SHP77 treated with DMSO at 0.1 percent for 48 hours (cell line): ENCODE data around the gene SYNJ1.
"Not testable (repeated sequence)": the region's sequence is repeated elsewhere in the genome, so short reads cannot be mapped to it uniquely, and the experiment has no call there.

Experiments used
- DNase-seq: peaks from one replicate; lab custom pipeline; 2025; lab: John Stamatoyannopoulos, UW

Gene SYNJ1

DNA sequence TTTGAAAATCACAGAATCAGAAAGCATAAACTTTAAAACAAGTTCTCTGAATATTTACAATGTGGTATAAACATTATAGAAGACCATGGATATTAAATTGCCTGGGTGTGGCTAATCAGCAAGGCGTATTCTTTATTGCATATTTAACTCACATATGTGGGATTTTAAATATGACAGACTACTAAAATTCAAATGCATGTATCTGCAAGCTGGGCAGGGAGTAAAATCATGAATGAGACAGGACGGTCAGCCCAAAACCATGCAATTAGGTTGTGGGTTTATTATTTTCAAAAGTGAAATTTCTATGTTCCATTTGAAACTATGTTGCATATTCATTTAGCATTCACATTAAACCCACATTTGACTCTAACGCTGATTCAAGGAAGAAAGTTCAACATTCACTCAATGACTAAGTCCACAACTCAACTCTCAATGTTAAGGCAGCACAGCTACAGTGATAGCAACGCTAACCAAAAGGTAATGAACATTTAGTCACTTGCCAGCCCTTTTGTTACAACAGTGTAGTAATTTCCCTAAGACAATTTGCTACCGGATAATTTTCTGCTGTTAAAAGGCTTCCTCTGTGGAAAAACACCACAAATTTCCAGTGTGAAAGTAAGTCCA lies 6.3 kb upstream of the SYNJ1 start:
- no peak for DNase-seq

DNA sequence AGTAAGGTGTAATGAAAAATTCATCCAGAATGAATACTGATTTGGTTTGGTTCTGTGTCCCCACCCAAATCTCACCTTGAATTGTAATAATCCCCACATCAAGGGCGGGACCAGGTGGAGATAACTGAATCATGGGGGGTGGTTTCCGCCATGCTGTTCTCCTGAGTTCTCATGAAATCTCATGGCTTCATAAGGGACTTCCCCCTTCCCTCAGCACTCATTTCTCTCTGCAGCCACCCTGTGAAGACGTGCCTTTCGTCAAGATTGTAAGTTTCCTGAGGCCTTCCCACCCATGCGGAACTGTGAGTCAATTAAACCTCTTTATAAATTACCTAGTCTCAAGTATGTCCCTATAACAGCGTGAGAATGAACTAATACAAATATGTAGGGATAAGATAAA lies 5.5 kb upstream of the SYNJ1 start:
- no peak for DNase-seq

DNA sequence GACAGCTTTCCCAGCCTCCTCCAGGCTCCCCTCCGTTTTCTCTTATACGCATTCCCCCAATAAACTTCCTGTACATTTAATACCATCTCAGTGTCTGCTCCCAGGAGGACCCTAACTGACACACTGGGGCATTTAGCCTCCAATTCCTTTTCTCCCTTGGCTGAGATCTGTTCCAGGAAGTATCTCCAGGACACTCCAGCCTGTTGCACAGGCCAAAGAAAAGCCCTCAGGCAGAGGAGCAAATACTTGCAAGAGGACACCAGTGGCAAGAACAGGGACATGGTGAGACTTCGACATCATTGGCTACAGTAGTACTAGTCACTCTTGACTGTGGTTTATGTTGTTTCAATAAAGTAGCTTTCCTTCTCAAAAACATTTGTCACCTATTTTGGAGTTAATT lies 4.7 kb upstream of the SYNJ1 start:
- DNase-seq: no peak

DNA sequence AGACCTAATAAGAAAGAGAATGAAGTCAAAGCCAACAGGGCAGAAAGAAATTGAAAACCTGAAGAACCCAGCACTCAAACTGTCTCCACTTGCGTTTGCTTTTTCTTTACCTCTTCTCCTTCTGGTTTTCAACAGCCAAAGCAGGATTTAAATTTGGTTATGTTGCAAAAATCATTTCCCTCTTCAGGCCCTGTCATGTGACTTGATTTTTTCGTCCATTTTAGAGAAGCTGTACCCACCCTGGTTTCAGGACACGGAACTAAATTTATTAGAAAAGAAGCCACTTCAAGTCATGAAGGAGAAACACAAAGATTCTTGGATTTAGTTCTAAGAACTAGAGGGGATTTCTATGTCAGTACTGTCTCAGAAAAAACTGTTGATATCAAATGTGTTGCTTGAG lies 1.0 kb upstream of the SYNJ1 start:
- DNase-seq: no peak

DNA sequence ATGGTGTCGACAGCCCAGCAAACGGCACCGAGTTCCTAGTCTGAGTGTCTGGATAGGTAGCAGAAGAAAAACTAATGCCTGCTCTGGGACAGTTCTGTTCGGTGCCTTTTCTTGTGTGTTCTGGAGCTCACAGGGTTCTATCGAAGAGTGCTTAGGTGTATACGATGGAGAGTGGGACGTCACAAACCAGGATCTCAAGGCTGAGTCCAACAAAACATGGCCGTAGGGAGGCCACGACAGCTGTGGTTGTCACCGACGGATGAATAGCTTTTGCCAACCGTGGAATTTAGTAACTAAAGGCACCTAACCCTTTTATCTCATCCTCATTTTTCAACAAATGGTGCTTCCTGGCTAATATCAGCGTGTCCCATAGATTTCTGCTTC lies 635 bp upstream of the SYNJ1 start:
- peak; percentile 40 for DNase-seq

DNA sequence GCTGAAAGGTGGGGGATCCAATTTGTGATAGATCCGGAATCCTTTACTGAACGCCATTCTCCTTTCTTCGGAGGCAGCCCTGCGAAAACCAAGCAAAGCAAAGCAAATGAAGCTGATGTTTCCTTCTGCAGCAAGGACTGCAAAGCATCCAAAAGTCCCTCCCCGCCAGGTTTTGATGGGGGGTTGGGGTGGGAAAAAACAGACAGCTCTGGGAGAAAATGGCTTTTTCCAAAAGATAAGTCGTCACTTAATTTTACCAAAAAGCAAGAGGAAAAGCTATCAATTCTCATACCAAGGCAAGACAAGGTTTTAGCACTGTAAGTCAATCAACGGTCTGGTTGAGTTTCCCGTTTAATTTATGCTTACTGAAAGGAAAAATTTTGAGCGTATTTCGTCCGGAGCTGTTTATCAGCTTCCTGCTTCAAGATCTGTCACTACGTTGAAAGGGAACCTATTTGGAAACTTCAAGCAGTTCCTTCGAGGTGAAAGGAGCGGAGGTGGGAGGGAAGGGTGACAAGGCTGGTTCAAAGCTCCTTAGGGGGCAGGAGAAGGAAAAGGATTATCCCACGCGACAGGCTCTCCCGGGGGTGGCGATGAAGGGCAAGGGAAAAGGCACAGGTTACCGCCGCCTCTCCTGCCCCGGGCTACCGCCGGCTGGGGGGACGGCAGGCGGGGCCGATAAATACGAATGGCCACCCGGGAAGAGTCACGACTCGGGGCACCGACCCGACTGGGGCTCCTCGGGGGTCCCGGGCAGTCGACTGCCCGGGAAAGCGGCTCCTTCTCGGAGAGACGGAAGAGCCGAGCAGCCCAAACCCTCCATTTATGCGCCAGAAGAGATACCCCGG lies 750 bp downstream of the SYNJ1 start:
- DNase-seq: no peak

DNA sequence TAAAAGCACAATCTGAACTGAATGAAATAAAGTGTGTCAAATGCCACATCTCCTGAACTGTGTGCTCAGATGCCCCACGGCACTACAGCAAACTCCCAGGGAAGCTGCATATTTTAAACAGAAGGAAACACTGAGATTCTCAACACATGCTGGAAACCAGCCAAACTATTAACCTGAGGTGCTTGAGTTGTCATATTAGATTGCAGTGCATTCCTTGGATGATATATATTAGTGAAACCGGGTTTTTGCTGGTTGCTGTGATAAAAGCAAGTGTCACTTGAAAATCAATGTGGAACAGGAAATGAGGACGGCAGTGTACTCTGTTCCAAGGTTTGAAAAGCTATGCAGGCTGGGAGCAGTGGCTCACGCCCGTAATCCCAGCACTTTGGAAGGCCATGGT lies 8.7 kb downstream of the SYNJ1 start:
- DNase-seq: no peak

DNA sequence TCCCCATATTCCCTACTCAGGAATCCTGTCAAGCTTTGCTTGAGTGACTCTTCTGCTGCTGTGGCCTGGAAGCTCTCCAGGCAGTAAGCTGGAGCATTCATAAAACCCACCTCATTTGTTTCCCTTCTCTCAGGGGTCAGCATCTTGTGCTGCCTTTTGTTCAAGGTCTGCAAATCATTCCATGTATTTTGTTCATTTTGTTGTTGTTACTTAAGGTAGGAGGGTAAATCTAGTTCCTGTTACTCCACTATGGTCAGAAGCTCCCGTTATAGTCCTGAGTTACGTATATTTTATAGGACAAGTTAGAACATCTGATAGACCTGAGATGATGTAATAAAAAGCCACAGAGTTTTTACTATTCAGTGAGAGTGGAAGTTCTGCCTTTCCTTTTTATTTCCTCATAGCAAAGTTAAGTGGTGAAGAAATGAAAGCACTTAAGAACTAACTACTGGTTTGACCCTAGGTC lies 9.9 kb downstream of the SYNJ1 start:
- DNase-seq: no peak

DNA sequence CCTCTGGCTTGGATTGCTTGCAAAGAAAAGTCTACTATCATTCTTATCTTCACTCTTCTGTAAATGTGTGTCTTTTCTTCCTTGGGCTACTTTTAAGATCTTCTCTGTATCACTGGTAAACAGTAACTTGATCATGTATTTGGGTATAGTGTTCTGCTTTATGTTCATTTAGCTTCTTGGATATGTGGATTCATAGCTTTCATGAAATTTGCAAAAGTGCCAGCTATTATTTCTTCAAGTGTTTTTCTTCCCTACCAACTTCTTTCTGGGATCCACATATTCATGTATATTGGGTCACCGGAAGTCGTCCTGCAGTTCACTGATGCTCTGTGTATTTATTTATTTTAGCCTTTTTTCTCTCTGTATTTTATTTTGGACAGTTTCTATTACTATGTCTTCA lies 11.3 kb downstream of the SYNJ1 start:
- no peak for DNase-seq

DNA sequence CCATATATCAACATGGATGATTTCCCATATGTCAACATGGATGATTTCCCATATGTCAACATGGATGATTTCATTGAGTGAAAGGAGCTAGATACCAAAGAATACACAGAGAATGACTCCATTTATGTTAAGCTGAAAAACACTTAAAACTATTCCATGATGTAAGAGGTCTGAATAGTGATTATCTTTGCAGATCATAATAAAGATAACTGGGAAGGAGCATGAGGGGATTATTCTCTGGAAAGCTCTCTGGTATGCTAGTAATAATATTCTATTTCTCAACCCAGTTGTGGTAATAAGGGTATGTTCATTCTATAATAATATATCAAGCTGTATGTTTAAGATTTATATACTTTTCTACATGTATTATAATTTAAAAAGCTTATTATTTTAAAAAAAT lies 14.1 kb downstream of the SYNJ1 start:
- DNase-seq: no peak

DNA sequence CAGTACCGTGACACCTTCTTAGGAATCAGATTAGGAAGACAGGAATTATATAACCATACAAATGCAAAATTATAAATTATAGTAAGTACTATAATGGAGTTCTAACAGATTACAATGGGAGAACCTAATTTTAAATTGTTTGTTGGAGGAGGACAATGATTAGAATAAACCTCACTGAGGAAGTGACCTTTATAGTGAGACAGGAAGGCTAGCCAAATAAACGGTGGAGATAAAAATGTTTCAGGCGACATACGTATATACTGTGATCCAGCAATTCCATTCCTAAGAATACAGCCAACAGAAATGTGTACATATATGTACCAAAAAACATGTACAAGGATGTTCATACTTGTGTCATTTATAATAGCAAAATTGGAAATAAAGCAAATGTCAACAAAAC lies 15.2 kb downstream of the SYNJ1 start:
- no peak for DNase-seq

DNA sequence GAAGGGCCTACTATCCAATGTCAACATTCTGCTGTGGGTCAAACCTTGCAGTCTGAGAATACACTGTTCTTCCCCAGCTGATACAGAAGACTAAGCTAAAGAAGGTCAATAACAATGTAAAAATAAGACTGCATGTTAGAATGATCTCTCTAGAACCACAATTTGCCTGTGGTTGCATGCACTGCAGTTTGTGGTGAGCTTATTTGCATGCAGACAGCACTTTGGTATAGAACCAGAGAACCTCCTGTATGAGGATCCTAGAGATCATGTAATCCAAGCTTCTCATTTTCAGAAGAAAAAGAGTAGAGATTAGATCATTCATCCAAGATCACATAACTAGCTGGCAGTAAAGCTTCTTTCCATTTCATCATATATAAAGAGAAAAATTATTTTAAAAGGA lies 15.8 kb downstream of the SYNJ1 start:
- DNase-seq: no peak

DNA sequence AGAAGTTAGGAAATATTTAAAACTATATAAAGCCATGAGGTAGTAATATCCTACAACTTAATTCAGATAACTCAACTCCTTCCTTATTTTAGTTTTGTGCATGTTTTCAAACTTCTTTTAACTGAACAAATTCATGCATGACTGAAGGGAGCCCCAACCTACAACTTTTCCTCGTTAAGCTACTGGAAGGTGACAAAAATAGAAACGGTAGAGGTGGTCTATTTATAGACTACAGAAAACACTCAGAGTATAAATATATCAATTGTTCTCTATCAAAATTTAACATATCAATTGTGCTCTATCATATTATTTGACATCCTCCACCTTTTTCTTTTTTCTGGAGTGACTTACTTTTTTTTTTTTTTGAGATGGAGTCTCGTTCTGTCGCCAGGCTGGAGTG lies 16.8 kb downstream of the SYNJ1 start:
- DNase-seq: no peak

DNA sequence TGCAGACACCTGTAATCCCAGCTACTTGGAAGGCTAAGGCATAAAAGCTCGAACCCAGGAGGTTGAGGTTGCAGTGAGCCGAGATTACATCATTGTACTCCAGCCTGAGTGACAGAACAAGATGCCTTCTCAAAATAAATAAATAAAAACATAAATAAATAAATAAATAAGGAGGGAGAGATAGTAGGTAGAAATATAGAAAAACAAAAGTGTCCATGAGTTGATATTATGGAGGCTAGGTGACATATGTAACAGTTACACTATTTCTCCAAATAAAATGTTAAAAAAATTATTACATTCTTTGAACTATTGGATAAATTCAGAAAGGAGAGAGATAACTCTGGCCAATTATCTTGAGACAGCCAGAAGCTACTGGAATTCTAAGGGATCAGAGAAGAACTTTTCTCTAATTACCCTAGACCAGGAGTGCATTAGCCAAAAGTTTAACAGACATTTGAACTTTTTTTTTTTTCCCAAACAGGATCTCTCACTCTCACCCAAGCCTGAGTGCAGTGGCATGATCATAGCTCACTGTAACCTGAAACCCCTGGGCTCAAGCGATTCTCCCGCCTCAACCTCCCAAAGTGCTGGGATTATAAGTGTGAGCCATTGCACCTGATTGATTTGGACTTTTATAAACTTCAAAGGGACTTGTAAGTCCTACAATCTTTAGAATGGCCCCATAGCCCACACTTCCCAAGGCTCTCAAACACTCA lies 17.6 kb downstream of the SYNJ1 start:
- DNase-seq: no peak

DNA sequence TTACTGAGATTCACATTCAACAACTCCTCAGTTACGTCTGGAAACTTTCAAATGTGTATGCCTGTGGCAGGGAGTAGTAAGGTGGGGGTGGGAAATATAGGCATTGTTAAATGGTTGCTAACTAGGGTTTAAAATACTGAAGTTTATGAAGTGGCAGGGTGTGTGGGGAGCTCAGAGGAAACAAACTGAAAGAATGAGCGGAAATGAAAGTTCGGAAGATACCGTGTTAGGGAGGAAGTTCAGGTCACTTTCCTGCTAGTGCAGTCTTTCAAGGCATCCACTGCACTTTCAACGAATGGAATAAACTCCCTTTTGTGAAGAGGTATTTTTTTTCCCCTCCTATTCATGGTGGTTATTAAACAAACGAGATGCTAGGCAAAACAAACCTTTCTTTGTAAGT lies 19.7 kb downstream of the SYNJ1 start:
- no peak for DNase-seq

DNA sequence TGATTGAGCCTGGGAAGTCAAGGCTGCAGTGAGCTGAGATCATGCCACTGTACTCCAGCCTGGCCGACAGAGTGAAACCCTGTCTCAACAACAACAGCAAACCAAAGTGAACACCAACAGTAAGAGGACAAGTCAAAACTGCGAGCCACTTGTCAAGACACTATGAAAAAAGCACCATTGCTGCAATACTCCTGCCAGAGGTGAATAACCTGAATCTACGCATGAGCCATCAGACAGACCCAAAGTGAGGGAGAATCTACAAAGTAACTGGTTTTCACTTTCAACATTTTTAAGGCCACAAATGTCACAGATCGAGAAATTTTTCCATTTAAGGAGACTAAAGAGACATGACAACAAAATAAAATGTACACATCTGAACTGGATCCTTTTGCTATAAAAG lies 21.9 kb downstream of the SYNJ1 start:
- no peak for DNase-seq

DNA sequence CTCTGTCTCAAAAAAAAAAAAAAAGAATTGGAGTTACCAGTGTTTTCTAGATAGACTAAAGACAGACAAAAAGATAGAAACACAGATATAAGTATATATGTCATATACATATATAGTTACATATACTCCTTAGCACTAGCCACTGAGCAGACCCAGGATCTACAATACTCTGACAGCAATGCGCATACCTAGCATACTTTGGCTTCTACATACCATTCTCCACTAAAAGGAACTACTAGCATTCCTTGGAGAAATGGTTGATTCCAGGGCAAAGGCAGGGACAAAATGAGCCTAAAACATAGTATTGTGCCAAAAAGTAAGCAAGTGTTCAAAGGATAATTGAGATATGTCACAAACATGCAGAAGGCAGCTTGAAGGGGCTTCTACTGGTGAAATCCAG lies 22.7 kb downstream of the SYNJ1 start:
- DNase-seq: no peak

DNA sequence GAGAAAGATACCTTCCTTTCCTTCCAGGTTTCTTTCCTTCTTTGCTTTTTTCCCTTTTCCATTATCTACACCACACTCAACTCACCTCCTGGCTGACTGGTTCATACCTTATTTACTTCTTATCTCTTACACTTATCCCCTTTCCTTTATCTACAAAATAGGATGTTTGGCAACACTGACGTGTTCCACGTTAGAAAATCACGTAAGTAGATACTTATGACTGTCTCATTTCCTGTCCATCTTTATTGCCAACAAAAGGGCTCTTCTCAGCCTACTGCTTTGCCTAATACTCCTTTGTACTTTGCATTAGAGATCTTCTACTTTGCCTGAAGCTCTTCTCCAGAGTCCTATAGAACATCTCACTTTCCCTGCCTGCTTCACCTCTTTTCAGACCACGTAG lies 25.1 kb downstream of the SYNJ1 start:
- no peak for DNase-seq

DNA sequence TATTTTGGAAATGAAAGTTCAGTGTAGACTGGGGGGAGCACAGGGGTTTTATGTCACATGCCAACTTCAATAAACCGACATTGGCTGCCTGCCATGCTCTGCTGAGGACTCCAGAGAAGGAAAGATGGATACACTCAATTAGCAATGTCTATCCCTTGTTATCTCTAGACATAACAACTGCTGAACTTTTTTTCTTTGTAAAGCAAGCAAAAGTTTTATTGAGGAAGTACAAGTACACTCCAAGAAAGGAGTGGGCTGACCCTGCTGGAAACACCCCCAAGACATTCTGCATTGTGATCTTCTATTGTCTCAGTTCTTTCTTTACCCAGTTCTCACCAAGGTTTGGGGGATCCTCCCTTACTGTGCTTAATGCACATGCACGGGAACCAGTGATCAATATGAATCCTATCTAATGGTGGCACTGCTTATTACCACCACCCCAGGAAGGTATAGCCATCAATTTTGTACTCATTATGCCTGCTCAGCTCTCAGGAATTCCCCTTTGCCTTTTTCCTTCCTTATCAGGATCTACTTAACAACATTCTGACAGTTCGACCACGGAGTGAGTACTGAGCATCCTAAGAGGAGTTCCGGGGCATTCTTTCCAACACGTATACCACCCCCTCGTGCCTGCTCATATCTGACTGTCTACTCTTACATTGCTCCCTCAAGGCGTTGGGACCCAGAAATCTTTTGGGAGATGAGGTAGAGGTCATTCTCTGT lies 28.7 kb downstream of the SYNJ1 start:
- DNase-seq: no peak

DNA sequence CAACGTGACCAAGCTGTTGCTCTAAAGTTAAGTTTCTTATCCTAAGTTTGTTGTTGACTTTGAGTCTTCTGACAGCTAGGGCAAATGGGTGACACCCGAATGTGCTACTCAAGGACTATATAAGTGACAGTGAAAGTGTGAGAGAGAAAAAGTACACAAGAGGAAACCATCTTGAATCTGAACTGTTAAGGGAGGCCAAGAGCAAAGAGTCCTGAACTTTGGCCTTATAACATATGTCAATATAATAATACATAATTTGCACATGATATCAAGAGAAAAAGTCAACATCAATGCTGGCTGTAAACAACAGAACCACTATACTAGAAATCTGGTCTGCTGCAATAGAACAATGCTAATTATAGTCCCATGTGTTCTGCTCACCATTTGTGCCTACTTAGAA lies 29.5 kb downstream of the SYNJ1 start:
- no peak for DNase-seq

DNA sequence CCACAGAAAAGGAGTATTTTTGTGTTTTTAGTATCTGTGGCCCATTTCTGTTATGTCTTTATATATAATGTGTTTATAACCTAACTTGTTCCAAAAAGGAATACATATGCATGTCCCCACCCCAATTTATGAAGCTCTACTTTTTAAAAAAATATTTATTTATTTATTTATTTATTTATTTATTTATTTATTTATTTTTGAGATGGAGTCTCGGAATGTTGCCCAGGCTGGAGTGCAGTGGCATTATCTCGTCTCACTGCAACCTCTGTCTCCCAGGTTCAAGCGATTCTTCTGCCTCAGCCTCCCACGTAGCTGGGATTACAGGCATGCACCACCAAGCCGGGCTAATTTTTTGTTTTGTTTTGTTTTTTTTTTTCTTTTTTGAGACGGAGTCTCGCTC lies 32.3 kb downstream of the SYNJ1 start:
- not testable (repeated sequence) for DNase-seq

DNA sequence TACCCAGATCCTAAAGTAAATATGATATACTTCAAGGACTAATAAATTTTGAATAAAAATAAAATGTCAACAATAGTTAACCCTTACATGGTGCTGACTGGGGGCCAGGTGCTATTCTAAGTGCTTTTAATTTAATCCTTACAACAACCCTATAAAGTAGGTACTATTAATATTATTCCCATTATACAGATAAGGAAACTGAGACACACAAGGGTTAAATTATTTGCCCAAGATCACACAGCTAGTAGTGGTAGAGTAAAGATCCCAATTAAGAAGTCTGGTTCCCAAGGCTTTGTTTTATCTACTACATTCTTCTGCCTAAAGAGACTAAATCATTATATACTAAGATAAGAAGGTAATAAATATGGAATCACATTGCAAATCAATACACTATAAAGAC lies 34.2 kb downstream of the SYNJ1 start:
- DNase-seq: no peak

DNA sequence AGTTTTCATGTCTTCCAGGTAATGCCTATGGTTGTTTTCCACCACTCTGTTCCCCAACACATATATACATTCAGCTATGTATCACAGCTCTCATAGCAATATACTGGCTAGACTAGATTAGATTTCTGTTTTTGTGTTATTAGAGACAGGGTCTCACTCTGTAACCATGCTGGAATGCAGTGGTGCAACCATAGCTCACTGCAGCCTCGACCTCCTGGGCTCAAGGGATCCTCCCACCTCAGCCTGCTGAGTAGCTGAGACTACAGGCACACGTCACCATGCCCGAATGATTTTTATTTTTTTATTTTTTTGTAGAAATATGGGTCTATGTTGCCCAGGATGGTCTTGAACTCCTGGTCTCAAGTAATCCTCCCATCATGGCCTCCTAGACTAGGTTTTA lies 37.7 kb downstream of the SYNJ1 start:
- no peak for DNase-seq
